OCI-LY7 (cell line): ENCODE results near the gene TNKS1BP1. TPM values are rescaled to one million over a fixed set of nuclear protein-coding genes. Genes with fewer than 3 reads are reported as not detected.
A peak's percentile ranks its signal among the peaks of the same experiment; 100 is the strongest.

Experiments
- BruUV-seq: library from RNA; stranded (reverse); fragments of 400-500 nt; replicated peaks from 2 replicates; lab custom pipeline; 2021; lab: Mats Ljungman, UMichigan
- CTCF ChIA-PET: fragments of 300-600 bp; sonication (Branson Sonifier 250); formaldehyde crosslinking; loops from one replicate; lab custom pipeline; 2022; ENCODE audit warnings: antibody characterized with exemption; ENCODE audit not compliant: unreplicated experiment; lab: Charles Lee
- POLR2A ChIA-PET: fragments of 300-600 bp; sonication (Branson Sonifier 250); formaldehyde crosslinking; loops from one replicate; lab custom pipeline; 2022; ENCODE audit warnings: antibody characterized with exemption; lab: Charles Lee
- DNase-seq: peaks from one replicate; pipeline ENCODE4 v3.0.0-alpha.2; 2015; ENCODE audit warnings: low spot score
- H2AFZ ChIP-seq: fragments of 200-600 bp; sonication (generic), shearing (Covaris generic); 2 replicates; pipeline ENCODE4 v1.6.1; 2014; ENCODE audit warnings: mild to moderate bottlenecking, antibody characterized with exemption, low read length, moderate library complexity
- H3K27ac ChIP-seq: fragments of 200-600 bp; sonication (generic); 2 replicates; pipeline ENCODE4 v1.5.1; 2014; ENCODE audit warnings: mixed run types, low read depth, mild to moderate bottlenecking, moderate library complexity, low read length, inconsistent platforms; ENCODE audit not compliant: poor library complexity, severe bottlenecking
- H3K36me3 ChIP-seq: fragments of 200-600 bp; sonication (generic); 2 replicates; pipeline ENCODE4 v1.6.1; 2014; ENCODE audit warnings: mild to moderate bottlenecking, antibody characterized with exemption, low read length, moderate library complexity, mixed read lengths; ENCODE audit not compliant: insufficient read depth
- H3K4me1 ChIP-seq: fragments of 200-600 bp; sonication (generic); 2 replicates; pipeline ENCODE4 v1.5.1; 2014; ENCODE audit warnings: mild to moderate bottlenecking, low read length; ENCODE audit not compliant: insufficient read depth, poor library complexity, severe bottlenecking
- H3K4me2 ChIP-seq: fragments of 200-600 bp; sonication (generic); 2 replicates; pipeline ENCODE4 v1.6.1; 2014; ENCODE audit warnings: mild to moderate bottlenecking, low read length
- H3K4me3 ChIP-seq: fragments of 200-600 bp; sonication (generic); 2 replicates; pipeline ENCODE4 v1.5.1; 2014; ENCODE audit warnings: mild to moderate bottlenecking, low read depth, low read length; ENCODE audit not compliant: poor library complexity, severe bottlenecking
- H3K79me2 ChIP-seq: fragments of 200-600 bp; sonication (generic); 2 replicates; pipeline ENCODE4 v1.6.1; 2016; ENCODE audit warnings: low read depth, mild to moderate bottlenecking, low read length, moderate library complexity, mixed read lengths; ENCODE audit not compliant: insufficient read depth
- H3K9me2 ChIP-seq: fragments of 200-600 bp; sonication (generic); 2 replicates; pipeline ENCODE4 v1.6.1; 2016; ENCODE audit warnings: mild to moderate bottlenecking, low read length, mixed read lengths; ENCODE audit not compliant: insufficient read depth
- H3K9me3 ChIP-seq: fragments of 200-600 bp; sonication (generic); 2 replicates; pipeline ENCODE4 v1.6.1; 2014; ENCODE audit warnings: mild to moderate bottlenecking, mixed run types, low read length, mixed read lengths
- H4K20me1 ChIP-seq: fragments of 200-600 bp; sonication (generic); 2 replicates; pipeline ENCODE4 v1.6.1; 2014; ENCODE audit warnings: mild to moderate bottlenecking, antibody characterized with exemption, low read length, moderate library complexity, mixed read lengths; ENCODE audit not compliant: insufficient read depth
- CTCF ChIP-seq: fragments of 200-600 bp; sonication (generic); conservative IDR thresholded peaks from 2 replicates; pipeline ENCODE4 v1.5.1; 2014; ENCODE audit warnings: mild to moderate bottlenecking, antibody characterized with exemption, low read length, moderate library complexity, mixed read lengths
- EZH2phosphoT487 ChIP-seq: fragments of 200-600 bp; sonication (generic); IDR thresholded peaks from 2 replicates; pipeline ENCODE4 v1.6.1; 2018; ENCODE audit warnings: low read depth, borderline replicate concordance, mild to moderate bottlenecking, mixed run types, antibody characterized with exemption, low read length, moderate library complexity, mixed read lengths
- intact Hi-C: fragments of 100-400 bp; cut with micrococcal nuclease; formaldehyde crosslinking; loops from one replicate; pipeline ENCODE4 v1.10.0; 2022; ENCODE audit not compliant: unreplicated experiment
- total RNA-seq, 2 experiments: library from RNA; depleted of rRNA in 1 of 2; stranded (reverse); fragments of >200 nt in 1 of 2; shearing (Covaris generic) in 1 of 2; gene quantifications; 2 replicates each; pipeline ENCODE4 v1.2.3, GENCODE V29; 2014 to 2022

TNKS1BP1 gene
- total RNA-seq, 2 experiments from 2014 or later, result 5.3 to 16.4 TPM

- peak; percentile 51 for DNase-seq
- no peaks in the 10 kb centered on the region for H3K9me2 ChIP-seq
- TF ChIP-seq EZH2phosphoT487, result no peak
- peak; percentile 84 for TF ChIP-seq CTCF
- no peak overlapping the region for H3K4me2 ChIP-seq
- H2AFZ ChIP-seq, result no peak overlapping the region
- no TSS peak for BruUV-seq
- H3K36me3 ChIP-seq, result no peaks in the 10 kb centered on the region
- peaks cover 4% of the 10 kb centered on the region for H3K4me1 ChIP-seq
- no peak overlapping the region for H3K4me3 ChIP-seq
- H3K27ac ChIP-seq, result no peak overlapping the region
- CTCF ChIA-PET, result interaction anchor here (0.6 kb wide), 1 partner anchor 74 kb away, joined by 4 read pairs; no protein-coding TSS in a partner anchor
- no peaks in the 10 kb centered on the region for H4K20me1 ChIP-seq
- intact Hi-C loops, result loop anchor here (5.0 kb wide), 2 partner anchors 108 to 183 kb away; partner anchors contain the start of gene TIMM10
- POLR2A ChIA-PET, result interaction anchor here (0.7 kb wide), 1 partner anchor 75 kb away, joined by 8 read pairs; no protein-coding TSS in a partner anchor
- H3K9me3 ChIP-seq, result no peaks in the 10 kb centered on the region
- H3K79me2 ChIP-seq, result no peaks in the 10 kb centered on the region
Observed at GRCh38 chr11:57349491-57350274, 24.9 kb upstream of the TNKS1BP1 start.

GRCh38 chr11:57348636-57349313 lies 24.0 kb upstream of the TNKS1BP1 start:
- ChIA-PET CTCF (no interaction called here), POLR2A (no interaction called here)
- Histone ChIP-seq H3K4me3 (no peak overlapping the region), H3K36me3 (no peaks in the 10 kb centered on the region), H2AFZ (no peak overlapping the region), H3K27ac (no peak overlapping the region), H3K79me2 (no peaks in the 10 kb centered on the region), H3K9me3 (no peaks in the 10 kb centered on the region), H4K20me1 (no peaks in the 10 kb centered on the region), H3K4me1 (peaks cover 4% of the 10 kb centered on the region), H3K4me2 (no peak overlapping the region), H3K9me2 (no peaks in the 10 kb centered on the region)
- intact Hi-C loops, result loop anchor here (5.0 kb wide), 2 partner anchors 109 to 184 kb away; partner anchors contain the start of gene TIMM10
- TF ChIP-seq CTCF, result no peak
- no peak for TF ChIP-seq EZH2phosphoT487
- DNase-seq, result no peak
- no TSS peak for BruUV-seq
